Measurements from ENCODE around the gene CHCHD3. TPM values are rescaled to one million over a fixed set of nuclear protein-coding genes. Genes with fewer than 3 reads are reported as not detected.

The CHCHD3 gene
- total and polyA plus RNA-seq, 2 donors (not counting 1 experiment from before 2014, with no cell fraction given) = 80.8 to 94.0 TPM

DNA sequence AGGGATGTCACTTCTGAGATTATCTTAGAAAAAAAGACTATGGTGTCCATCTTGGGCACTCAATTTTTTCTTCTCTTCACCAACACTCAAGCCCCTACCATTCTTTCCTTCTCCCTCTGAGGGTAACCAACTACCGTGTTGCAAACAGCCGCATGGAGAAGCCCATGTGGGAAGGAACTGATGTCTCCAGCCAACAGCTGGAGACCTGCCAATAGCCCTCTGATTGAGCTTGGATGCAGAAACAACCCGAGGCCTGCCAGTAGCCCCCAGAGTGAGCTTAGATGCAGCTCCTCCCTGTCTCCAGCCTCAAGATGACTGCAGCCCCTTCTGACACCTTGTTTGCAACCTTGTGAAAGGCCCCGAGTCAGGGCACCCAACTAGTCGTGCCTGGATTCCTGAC is 36.4 kb upstream of the CHCHD3 start:
- Histone ChIP-seq H3K36me3 (ENCODE audit: control insufficient read depth, insufficient read depth, low read length) (no peaks in the 10 kb centered on the region), H2AFZ (ENCODE audit: low read length) (no peak overlapping the region), H3K4me1 (ENCODE audit: control insufficient read depth, extremely low read depth, insufficient read depth, low read length) (no peaks in the 10 kb centered on the region), H3K9me3 (ENCODE audit: control insufficient read depth, insufficient read depth, low read depth, low read length) (no peaks in the 10 kb centered on the region), H3K4me3 (replicated peaks in 1 of 4; ENCODE audit: control extremely low read depth in 1 of 4, insufficient read depth in 1 of 4, low read depth in 3 of 4, low read length in 4 of 4) (no peak overlapping the region), H3K79me2 (ENCODE audit: control insufficient read depth, insufficient read depth, low read length) (no peaks in the 10 kb centered on the region), H3K27me3 (ENCODE audit: control insufficient read depth, insufficient read depth, low read length) (peaks cover 3% of the 10 kb centered on the region), H3K27ac (ENCODE audit: insufficient read depth, low read length) (no peak overlapping the region), H3K4me2 (ENCODE audit: extremely low read depth, insufficient read depth, low read length) (no peak overlapping the region), H3K9ac (ENCODE audit: insufficient read depth, low read length) (no peak overlapping the region), H4K20me1 (ENCODE audit: control insufficient read depth, extremely low read depth, insufficient read depth, low read length) (no peaks in the 10 kb centered on the region)
- no peak for TF ChIP-seq CTCF (conservative IDR thresholded peaks at IDR 0.05 in 1 of 2, IDR thresholded peaks at IDR 0.05 in 1 of 2; ENCODE audit: low read depth in 1 of 2, low read length in 2 of 2)
- no peak for TF ChIP-seq EZH2 (IDR thresholded peaks at IDR 0.05; ENCODE audit: low read length, missing control alignments)
- DNase-seq (ENCODE audit: low read depth in 2 of 2) = no peak

- no peaks in the 10 kb centered on the region for H3K4me1 ChIP-seq (ENCODE audit: control insufficient read depth, extremely low read depth, insufficient read depth, low read length)
- H4K20me1 ChIP-seq (ENCODE audit: control insufficient read depth, extremely low read depth, insufficient read depth, low read length) = no peaks in the 10 kb centered on the region
- H3K36me3 ChIP-seq (ENCODE audit: control insufficient read depth, insufficient read depth, low read length) = no peaks in the 10 kb centered on the region
- no peak overlapping the region for H3K4me3 ChIP-seq (replicated peaks in 1 of 4; ENCODE audit: control extremely low read depth in 1 of 4, insufficient read depth in 1 of 4, low read depth in 3 of 4, low read length in 4 of 4)
- no peak overlapping the region for H3K4me2 ChIP-seq (ENCODE audit: extremely low read depth, insufficient read depth, low read length)
- H3K9ac ChIP-seq (ENCODE audit: insufficient read depth, low read length) = no peak overlapping the region
- no peak for DNase-seq (ENCODE audit: low read depth in 2 of 2)
- peaks cover 3% of the 10 kb centered on the region for H3K27me3 ChIP-seq (ENCODE audit: control insufficient read depth, insufficient read depth, low read length)
- no peak overlapping the region for H3K27ac ChIP-seq (ENCODE audit: insufficient read depth, low read length)
- no peaks in the 10 kb centered on the region for H3K79me2 ChIP-seq (ENCODE audit: control insufficient read depth, insufficient read depth, low read length)
- no peak overlapping the region for H2AFZ ChIP-seq (ENCODE audit: low read length)
- TF ChIP-seq EZH2 (IDR thresholded peaks at IDR 0.05; ENCODE audit: low read length, missing control alignments) (no peak), CTCF (conservative IDR thresholded peaks at IDR 0.05 in 1 of 2, IDR thresholded peaks at IDR 0.05 in 1 of 2; ENCODE audit: low read depth in 1 of 2, low read length in 2 of 2) (no peak)
- no peaks in the 10 kb centered on the region for H3K9me3 ChIP-seq (ENCODE audit: control insufficient read depth, insufficient read depth, low read depth, low read length)
Measured at GRCh38 chr7:133117452-133117851, 35.6 kb upstream of the CHCHD3 start.

GRCh38 chr7:133115596-133115995 is 33.7 kb upstream of the CHCHD3 start:
- Histone ChIP-seq H3K36me3 (ENCODE audit: control insufficient read depth, insufficient read depth, low read length) (no peaks in the 10 kb centered on the region), H3K27me3 (ENCODE audit: control insufficient read depth, insufficient read depth, low read length) (peaks cover 3% of the 10 kb centered on the region), H3K4me1 (ENCODE audit: control insufficient read depth, extremely low read depth, insufficient read depth, low read length) (no peaks in the 10 kb centered on the region), H3K9ac (ENCODE audit: insufficient read depth, low read length) (no peak overlapping the region), H3K4me2 (ENCODE audit: extremely low read depth, insufficient read depth, low read length) (no peak overlapping the region), H2AFZ (ENCODE audit: low read length) (no peak overlapping the region), H3K4me3 (replicated peaks in 1 of 4; ENCODE audit: control extremely low read depth in 1 of 4, insufficient read depth in 1 of 4, low read depth in 3 of 4, low read length in 4 of 4) (no peak overlapping the region), H4K20me1 (ENCODE audit: control insufficient read depth, extremely low read depth, insufficient read depth, low read length) (no peaks in the 10 kb centered on the region), H3K27ac (ENCODE audit: insufficient read depth, low read length) (no peak overlapping the region), H3K79me2 (ENCODE audit: control insufficient read depth, insufficient read depth, low read length) (no peaks in the 10 kb centered on the region), H3K9me3 (ENCODE audit: control insufficient read depth, insufficient read depth, low read depth, low read length) (no peaks in the 10 kb centered on the region)
- no peak for TF ChIP-seq EZH2 (IDR thresholded peaks at IDR 0.05; ENCODE audit: low read length, missing control alignments)
- no peak for DNase-seq (ENCODE audit: low read depth in 2 of 2)
